SU-DHL-6 (cell line): ENCODE results near the gene CALML3.

Experiments
- H2AFZ ChIP-seq: fragments of 200-600 bp; sonication (generic); 2 replicates; pipeline ENCODE4 v1.6.1; 2014; ENCODE audit warnings: low read depth, mild to moderate bottlenecking, moderate library complexity, mixed read lengths, antibody characterized with exemption, low read length; ENCODE audit not compliant: severe bottlenecking
- H3F3A ChIP-seq: fragments of 200-600 bp; shearing (Covaris generic); 2 replicates; pipeline ENCODE4 v1.6.0; 2016; ENCODE audit warnings: antibody characterized with exemption, mild to moderate bottlenecking; ENCODE audit not compliant: insufficient read depth
- H3K27ac ChIP-seq: fragments of 200-600 bp; sonication (generic); 2 replicates; pipeline ENCODE4 v1.5.1; 2016; ENCODE audit warnings: low read depth, mild to moderate bottlenecking, low read length, moderate library complexity, mixed read lengths
- H3K27me3 ChIP-seq: fragments of 200-600 bp; sonication (generic), shearing (Covaris generic); 2 replicates; pipeline ENCODE4 v1.6.0; 2014; ENCODE audit warnings: mild to moderate bottlenecking, low read length
- H3K36me3 ChIP-seq: fragments of 200-600 bp; sonication (generic); 2 replicates; pipeline ENCODE4 v1.6.1; 2014; ENCODE audit warnings: mild to moderate bottlenecking, low read length, mixed read lengths
- H3K4me2 ChIP-seq: fragments of 300-600, 200-600 bp; shearing (Covaris generic), sonication (generic); 2 replicates; pipeline ENCODE4 v1.6.0; 2014; ENCODE audit warnings: low read length, low read depth, mild to moderate bottlenecking; ENCODE audit not compliant: poor library complexity, severe bottlenecking
- H3K4me3 ChIP-seq: fragments of 200-600 bp; sonication (generic); 2 replicates; pipeline ENCODE4 v1.5.1; 2014; ENCODE audit warnings: antibody characterized with exemption, low read length, mild to moderate bottlenecking, mixed read lengths; ENCODE audit not compliant: insufficient read depth, poor library complexity, severe bottlenecking
- H3K79me2 ChIP-seq: fragments of 200-600 bp; sonication (generic); 2 replicates; pipeline ENCODE4 v1.6.1; 2014; ENCODE audit warnings: mild to moderate bottlenecking, low read length, moderate library complexity; ENCODE audit not compliant: insufficient read depth
- H3K9ac ChIP-seq: fragments of 200-600 bp; sonication (generic); 2 replicates; pipeline ENCODE4 v1.7.0; 2014; ENCODE audit warnings: mild to moderate bottlenecking, low read length
- H3K9me2 ChIP-seq: fragments of 200-600 bp; sonication (generic); replicated peaks from 2 replicates; pipeline ENCODE4 v1.6.1; 2014; ENCODE audit warnings: low read length; ENCODE audit not compliant: insufficient read depth
- H3K9me3 ChIP-seq: fragments of 200-600 bp; sonication (generic); 2 replicates; pipeline ENCODE4 v1.6.1; 2014; ENCODE audit warnings: low read length, mixed read lengths; ENCODE audit not compliant: insufficient read depth
- H4K20me1 ChIP-seq: fragments of 200-600 bp; sonication (generic); 2 replicates; pipeline ENCODE4 v1.6.1; 2014; ENCODE audit warnings: low read depth, mild to moderate bottlenecking, antibody characterized with exemption, low read length, moderate library complexity, mixed read lengths
- EZH2phosphoT487 ChIP-seq: fragments of 200-600 bp; sonication (generic), shearing (Covaris generic); conservative IDR thresholded peaks from 2 replicates; pipeline ENCODE4 v1.6.1; 2018; ENCODE audit warnings: mild to moderate bottlenecking, antibody characterized with exemption, low read length, moderate library complexity, mixed read lengths
- TF ChIP-seq, protein P1 (sequence below): fragments of 200-600 bp; sonication (generic); IDR thresholded peaks from one replicate; pipeline ENCODE4 v1.5.1; 2017; ENCODE audit warnings: antibody characterized with exemption, mild to moderate bottlenecking, low read length, moderate library complexity; ENCODE audit not compliant: insufficient read depth, poor library complexity, severe bottlenecking

Gene CALML3

GRCh38 chr10:5490698-5491464 is 33.9 kb upstream of the CALML3 start:
- no peak overlapping the region for H3K4me2 ChIP-seq
- H2AFZ ChIP-seq: no peak overlapping the region

DNA sequence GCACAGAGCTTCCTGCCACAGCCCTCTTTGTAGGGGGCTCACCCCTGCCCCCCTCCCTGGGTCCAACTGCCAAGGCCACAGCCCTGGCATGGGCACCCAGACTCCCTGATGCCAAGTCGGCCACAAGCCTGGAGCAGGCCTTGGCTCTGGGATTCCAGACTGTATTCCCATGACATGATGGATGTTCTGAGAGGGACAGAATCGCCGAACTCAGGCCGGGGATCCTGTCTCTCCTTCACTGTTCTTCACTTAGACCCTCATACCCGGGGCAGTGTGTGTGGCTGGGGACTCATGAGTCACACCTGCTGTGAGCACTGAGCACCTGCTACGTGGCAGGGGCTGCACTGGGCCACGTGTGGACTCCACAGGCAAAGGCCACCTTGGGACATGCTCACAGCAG is 33.3 kb upstream of the CALML3 start:
- Histone ChIP-seq H4K20me1 (no peaks in the 10 kb centered on the region), H3K9me3 (no peaks in the 10 kb centered on the region), H3K36me3 (no peaks in the 10 kb centered on the region), H3K9ac (no peak overlapping the region), H3F3A (no peaks in the 10 kb centered on the region), H3K79me2 (no peaks in the 10 kb centered on the region), H3K9me2 (no peaks in the 10 kb centered on the region), H3K4me3 (no peak overlapping the region), H3K4me2 (no peak overlapping the region), H3K27ac (no peak overlapping the region), H2AFZ (no peak overlapping the region), H3K27me3 (no peaks in the 10 kb centered on the region)
- TF ChIP-seq, protein P1, sequence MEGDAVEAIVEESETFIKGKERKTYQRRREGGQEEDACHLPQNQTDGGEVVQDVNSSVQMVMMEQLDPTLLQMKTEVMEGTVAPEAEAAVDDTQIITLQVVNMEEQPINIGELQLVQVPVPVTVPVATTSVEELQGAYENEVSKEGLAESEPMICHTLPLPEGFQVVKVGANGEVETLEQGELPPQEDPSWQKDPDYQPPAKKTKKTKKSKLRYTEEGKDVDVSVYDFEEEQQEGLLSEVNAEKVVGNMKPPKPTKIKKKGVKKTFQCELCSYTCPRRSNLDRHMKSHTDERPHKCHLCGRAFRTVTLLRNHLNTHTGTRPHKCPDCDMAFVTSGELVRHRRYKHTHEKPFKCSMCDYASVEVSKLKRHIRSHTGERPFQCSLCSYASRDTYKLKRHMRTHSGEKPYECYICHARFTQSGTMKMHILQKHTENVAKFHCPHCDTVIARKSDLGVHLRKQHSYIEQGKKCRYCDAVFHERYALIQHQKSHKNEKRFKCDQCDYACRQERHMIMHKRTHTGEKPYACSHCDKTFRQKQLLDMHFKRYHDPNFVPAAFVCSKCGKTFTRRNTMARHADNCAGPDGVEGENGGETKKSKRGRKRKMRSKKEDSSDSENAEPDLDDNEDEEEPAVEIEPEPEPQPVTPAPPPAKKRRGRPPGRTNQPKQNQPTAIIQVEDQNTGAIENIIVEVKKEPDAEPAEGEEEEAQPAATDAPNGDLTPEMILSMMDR: no peak
- no peak for TF ChIP-seq EZH2phosphoT487

More at GRCh38 chr10:5490698-5491464, 33.9 kb upstream of the CALML3 start:
- Histone ChIP-seq H3K27ac (no peak overlapping the region), H3F3A (no peaks in the 10 kb centered on the region), H3K27me3 (no peaks in the 10 kb centered on the region), H3K9ac (no peak overlapping the region), H3K36me3 (no peaks in the 10 kb centered on the region), H3K9me3 (no peaks in the 10 kb centered on the region), H3K79me2 (no peaks in the 10 kb centered on the region), H3K9me2 (no peaks in the 10 kb centered on the region), H3K4me3 (no peak overlapping the region), H4K20me1 (no peaks in the 10 kb centered on the region)
- TF ChIP-seq, protein P1: no peak
- TF ChIP-seq EZH2phosphoT487: no peak

GRCh38 chr10:5492322-5492855 is 32.4 kb upstream of the CALML3 start:
- Histone ChIP-seq H3K79me2 (no peaks in the 10 kb centered on the region), H4K20me1 (no peaks in the 10 kb centered on the region), H3K9ac (no peak overlapping the region), H3K36me3 (no peaks in the 10 kb centered on the region), H3K9me2 (no peaks in the 10 kb centered on the region), H3K4me3 (no peak overlapping the region), H3K4me2 (no peak overlapping the region), H3K27ac (no peak overlapping the region), H3K9me3 (no peaks in the 10 kb centered on the region), H3F3A (no peaks in the 10 kb centered on the region), H3K27me3 (no peaks in the 10 kb centered on the region), H2AFZ (no peak overlapping the region)
- TF ChIP-seq, protein P1: no peak
- no peak for TF ChIP-seq EZH2phosphoT487
